Fibroblast of lung (primary cell): Measurements from ENCODE around the gene CELF5. TPM values are rescaled to one million over a fixed set of nuclear protein-coding genes. Genes with fewer than 3 reads are reported as not detected.

ENCODE experiments used
- DNase-seq, 2 donors: peaks; one replicate each; pipeline versions ENCODE4 v3.0.0 to v3.0.0-alpha.2; 2010; ENCODE audit warnings: low read depth in 2 of 2
- H2AFZ ChIP-seq: 2 replicates; pipeline ENCODE4 v1.5.1; 2012; ENCODE audit warnings: low read length, control low read depth, inconsistent platforms
- H3K27ac ChIP-seq: 2 replicates; pipeline ENCODE4 v1.5.1; 2011; ENCODE audit warnings: low read length, control low read depth; ENCODE audit not compliant: insufficient read depth
- H3K27me3 ChIP-seq: 2 replicates; pipeline ENCODE4 v1.5.1; 2011; ENCODE audit warnings: mild to moderate bottlenecking, low read length; ENCODE audit not compliant: control insufficient read depth, insufficient read depth
- H3K36me3 ChIP-seq: 2 replicates; pipeline ENCODE4 v1.5.1; 2011; ENCODE audit warnings: low read length; ENCODE audit not compliant: control insufficient read depth, insufficient read depth
- H3K4me1 ChIP-seq: 2 replicates; pipeline ENCODE4 v1.5.1; 2011; ENCODE audit warnings: low read length; ENCODE audit not compliant: control insufficient read depth, insufficient read depth; ENCODE audit errors: extremely low read depth
- H3K4me2 ChIP-seq: 2 replicates; pipeline ENCODE4 v1.5.1; 2011; ENCODE audit warnings: low read length, control low read depth; ENCODE audit not compliant: insufficient read depth; ENCODE audit errors: extremely low read depth
- H3K4me3 ChIP-seq, 4 experiments: fragments of 200-600 bp in 1 of 4; sonication (generic) in 1 of 4; replicated peaks in 1 of 4; 2 replicates each; pipeline ENCODE4 v1.5.1; 2011 to 2016; ENCODE audit warnings: low read length in 4 of 4, low read depth in 3 of 4, mild to moderate bottlenecking in 3 of 4, control low read depth in 2 of 4, inconsistent platforms in 1 of 4, mixed read lengths in 1 of 4; ENCODE audit not compliant: insufficient read depth in 1 of 4; ENCODE audit errors: control extremely low read depth in 1 of 4
- H3K79me2 ChIP-seq: 2 replicates; pipeline ENCODE4 v1.5.1; 2012; ENCODE audit warnings: mild to moderate bottlenecking, low read length, inconsistent platforms; ENCODE audit not compliant: control insufficient read depth, insufficient read depth
- H3K9ac ChIP-seq: 2 replicates; pipeline ENCODE4 v1.5.1; 2011; ENCODE audit warnings: mild to moderate bottlenecking, low read length, control low read depth; ENCODE audit not compliant: insufficient read depth
- H3K9me3 ChIP-seq: 2 replicates; pipeline ENCODE4 v1.5.1; 2012; ENCODE audit warnings: low read depth, low read length; ENCODE audit not compliant: control insufficient read depth, insufficient read depth
- H4K20me1 ChIP-seq: 2 replicates; pipeline ENCODE4 v1.5.1; 2011; ENCODE audit warnings: low read length; ENCODE audit not compliant: control insufficient read depth, insufficient read depth; ENCODE audit errors: extremely low read depth
- CTCF ChIP-seq, 2 donors: IDR thresholded peaks in 1 of 2; conservative IDR thresholded peaks in 1 of 2; 1 replicate in 1 of 2; 2 replicates in 1 of 2; pipeline ENCODE4 v1.5.1; 2011 to 2012; ENCODE audit warnings: low read length in 2 of 2, control low read depth in 1 of 2, inconsistent platforms in 1 of 2, low read depth in 1 of 2, mild to moderate bottlenecking in 1 of 2
- EZH2 ChIP-seq: IDR thresholded peaks from 2 replicates; pipeline ENCODE4 v1.5.1; 2012; ENCODE audit warnings: low read length, control low read depth, mild to moderate bottlenecking; ENCODE audit errors: missing control alignments
- polyA plus RNA-seq, 2 donors: library from polyadenylated mRNA; depleted of rRNA in 1 of 2; stranded (reverse) in 1 of 2; unstranded in 1 of 2; fragments of >200 nt; gene quantifications; 2 replicates each; pipeline ENCODE4 v1.2.1, GENCODE V29; 2011 to 2012; ENCODE audit warnings: missing spikeins in 1 of 2
- total RNA-seq: library from RNA; depleted of rRNA; stranded (reverse); fragments of >200 nt; gene quantifications from 2 replicates; pipeline ENCODE4 v1.2.1, GENCODE V29; 2014

Gene CELF5
- total and polyA plus RNA-seq, 2 donors (not counting 1 experiment from before 2014, with no cell fraction given): under 0.01 TPM; not detected in 1

GRCh38 chr19:3194106-3195087 is 30.1 kb upstream of the CELF5 start:
- peaks cover 12% of the 10 kb centered on the region for H3K36me3 ChIP-seq
- peaks cover 22% of the 10 kb centered on the region for H3K79me2 ChIP-seq
- no peaks in the 10 kb centered on the region for H3K4me1 ChIP-seq

GRCh38 chr19:3196064-3196932 is 28.2 kb upstream of the CELF5 start:
- Histone ChIP-seq H3K27ac (no peak overlapping the region), H2AFZ (no peak overlapping the region), H3K36me3 (peaks cover 10% of the 10 kb centered on the region), H3K4me3 (no peak overlapping the region), H3K9me3 (no peaks in the 10 kb centered on the region), H4K20me1 (no peaks in the 10 kb centered on the region), H3K79me2 (peaks cover 6% of the 10 kb centered on the region), H3K27me3 (no peaks in the 10 kb centered on the region), H3K4me1 (no peaks in the 10 kb centered on the region), H3K9ac (no peak overlapping the region), H3K4me2 (no peak overlapping the region)
- TF ChIP-seq EZH2 (no peak), CTCF (conservative IDR thresholded peaks at IDR 0.05 in 1 of 2, IDR thresholded peaks at IDR 0.05 in 1 of 2; ENCODE audit: low read depth in 1 of 2, low read length in 2 of 2) (no peak)
- no peak for DNase-seq

More at GRCh38 chr19:3194106-3195087, 30.1 kb upstream of the CELF5 start:
- Histone ChIP-seq H2AFZ (no peak overlapping the region), H3K27ac (no peak overlapping the region), H3K27me3 (no peaks in the 10 kb centered on the region), H3K9me3 (no peaks in the 10 kb centered on the region), H4K20me1 (no peaks in the 10 kb centered on the region), H3K4me3 (no peak overlapping the region), H3K4me2 (no peak overlapping the region), H3K9ac (no peak overlapping the region)
- no peak for TF ChIP-seq EZH2
- TF ChIP-seq CTCF (conservative IDR thresholded peaks at IDR 0.05 in 1 of 2, IDR thresholded peaks at IDR 0.05 in 1 of 2; ENCODE audit: low read depth in 1 of 2, low read length in 2 of 2): no peak
- no peak for DNase-seq

GRCh38 chr19:3196933-3197205 is 27.6 kb upstream of the CELF5 start:
- Histone ChIP-seq H3K9ac (no peak overlapping the region), H3K9me3 (no peaks in the 10 kb centered on the region), H3K27me3 (no peaks in the 10 kb centered on the region), H3K4me2 (no peak overlapping the region), H3K79me2 (peaks cover 2% of the 10 kb centered on the region), H3K4me3 (no peak overlapping the region), H3K27ac (no peak overlapping the region), H4K20me1 (no peaks in the 10 kb centered on the region), H3K4me1 (no peaks in the 10 kb centered on the region), H3K36me3 (peaks cover 10% of the 10 kb centered on the region), H2AFZ (no peak overlapping the region)
- no peak for DNase-seq
- TF ChIP-seq EZH2: no peak
- TF ChIP-seq CTCF (conservative IDR thresholded peaks at IDR 0.05 in 1 of 2, IDR thresholded peaks at IDR 0.05 in 1 of 2; ENCODE audit: low read depth in 1 of 2, low read length in 2 of 2): no peak
